B cell (primary cell): Measurements from ENCODE around the gene ABITRAM. TPM values are rescaled to one million over a fixed set of nuclear protein-coding genes. Genes with fewer than 3 reads are reported as not detected.

Experiments used
- ATAC-seq: fragments of 200-7000 bp; cut with Tn5 transposase; one replicate; pipeline ENCODE4 v1.10.0; 2021; ENCODE audit warnings: low read depth, mild to moderate bottlenecking, moderate number of reproducible peaks, moderate library complexity
- CTCF ChIA-PET: fragments of 350-600 bp; sonication (Branson Sonifier 250); formaldehyde crosslinking; loops from one replicate; lab custom pipeline; 2021; ENCODE audit warnings: antibody characterized with exemption, inconsistent platforms; lab: Charles Lee
- POLR2A ChIA-PET: fragments of 350-600 bp; sonication (Branson Sonifier 250); formaldehyde crosslinking; loops from one replicate; lab custom pipeline; 2021; ENCODE audit warnings: antibody characterized with exemption; lab: Charles Lee
- DNase-seq: peaks from one replicate; pipeline ENCODE4 v3.0.0; 2013
- H2AFZ ChIP-seq: 2 replicates; pipeline ENCODE4 v1.6.1; 2012; ENCODE audit warnings: mild to moderate bottlenecking, low read depth, low read length; ENCODE audit not compliant: insufficient read depth, poor library complexity, severe bottlenecking
- H3K27ac ChIP-seq, 2 donors: 1 replicate in 1 of 2; 2 replicates in 1 of 2; pipeline ENCODE4 v1.5.1; 2012 to 2013; ENCODE audit warnings: low read length in 2 of 2, mild to moderate bottlenecking in 2 of 2, moderate library complexity in 1 of 2
- H3K27me3 ChIP-seq, 4 experiments: fragments of 200-600 bp in 1 of 4; sonication (generic) in 1 of 4; replicated peaks in 1 of 4; 1 replicate in 2 of 4; 2 replicates in 2 of 4; pipeline versions ENCODE4 v1.6.1 to v1.7.0; 2013 to 2016; ENCODE audit warnings: low read length in 3 of 4, mild to moderate bottlenecking in 2 of 4, mixed read lengths in 1 of 4, moderate library complexity in 1 of 4; ENCODE audit not compliant: insufficient read depth in 4 of 4, control insufficient read depth in 3 of 4; ENCODE audit errors: control extremely low read depth in 1 of 4
- H3K36me3 ChIP-seq, 2 experiments: replicated peaks in 1 of 2; 1 replicate in 1 of 2; 2 replicates in 1 of 2; pipeline versions ENCODE4 v1.6.1 to v1.7.1; 2013; ENCODE audit warnings: low read length in 1 of 2; ENCODE audit not compliant: insufficient read depth in 2 of 2, control insufficient read depth in 1 of 2; ENCODE audit errors: control extremely low read depth in 1 of 2, extremely low read depth in 1 of 2
- H3K4me1 ChIP-seq, 2 donors: fragments of 200-600 bp in 1 of 2; sonication (generic) in 1 of 2; 1 replicate in 1 of 2; 2 replicates in 1 of 2; pipeline versions ENCODE4 v1.5.1 to v1.6.1; 2013 to 2017; ENCODE audit warnings: low read length in 2 of 2; ENCODE audit not compliant: control insufficient read depth in 2 of 2, insufficient read depth in 2 of 2
- H3K4me2 ChIP-seq: replicated peaks from 2 replicates; pipeline ENCODE3; 2012; ENCODE audit warnings: mild to moderate bottlenecking, low read depth, low read length; ENCODE audit not compliant: poor library complexity, severe bottlenecking
- H3K4me3 ChIP-seq, 5 experiments: fragments of 200-600 bp in 1 of 5; sonication (generic) in 1 of 5; 1 replicate in 3 of 5; 2 replicates in 2 of 5; pipeline versions ENCODE4 v1.5.1 to v1.7.0; 2011 to 2016; ENCODE audit warnings: low read length in 4 of 5, mild to moderate bottlenecking in 4 of 5, low read depth in 2 of 5, control low read depth in 1 of 5, moderate library complexity in 1 of 5; ENCODE audit not compliant: insufficient read depth in 1 of 5; ENCODE audit errors: control extremely low read depth in 1 of 5, extremely low read depth in 1 of 5
- H3K79me2 ChIP-seq: fragments of 200-600 bp; sonication (generic); one replicate; pipeline ENCODE4 v1.6.0; 2016; ENCODE audit warnings: low read length; ENCODE audit not compliant: control insufficient read depth, insufficient read depth
- H3K9ac ChIP-seq: fragments of 200-600 bp; sonication (generic); 2 replicates; pipeline ENCODE4 v1.6.1; 2017; ENCODE audit warnings: mild to moderate bottlenecking, low read length, moderate library complexity
- H3K9me3 ChIP-seq, 3 donors: one replicate each; pipeline versions ENCODE4 v1.6.1 to v1.7.1; 2013; ENCODE audit warnings: low read length in 2 of 3; ENCODE audit not compliant: control insufficient read depth in 2 of 3, insufficient read depth in 1 of 3; ENCODE audit errors: control extremely low read depth in 1 of 3
- H4K20me1 ChIP-seq: 2 replicates; pipeline ENCODE4 v1.6.0; 2012; ENCODE audit warnings: mild to moderate bottlenecking, low read length; ENCODE audit not compliant: insufficient read depth, control insufficient read depth, poor library complexity, severe bottlenecking
- H3K27ac Mint-ChIP-seq: one replicate; pipeline ENCODE4 v1.8.0; 2021; ENCODE audit warnings: mixed read lengths
- H3K27me3 Mint-ChIP-seq: one replicate; pipeline ENCODE4 v1.8.0; 2021; ENCODE audit warnings: mixed read lengths
- H3K4me1 Mint-ChIP-seq: one replicate; pipeline ENCODE4 v1.8.0; 2021; ENCODE audit warnings: mixed read lengths
- H3K4me3 Mint-ChIP-seq: one replicate; pipeline ENCODE4 v1.8.0; 2021; ENCODE audit warnings: mixed read lengths
- H3K9me3 Mint-ChIP-seq: one replicate; pipeline ENCODE4 v1.8.0; 2022; ENCODE audit warnings: mixed read lengths; ENCODE audit not compliant: insufficient read depth
- CTCF ChIP-seq: fragments of 200-600 bp; IDR thresholded peaks from one replicate; pipeline ENCODE4 v1.8.0; 2022; ENCODE audit warnings: antibody characterized with exemption, mild to moderate bottlenecking
- EZH2 ChIP-seq: IDR thresholded peaks from 2 replicates; pipeline ENCODE4 v1.6.1; 2012; ENCODE audit warnings: borderline replicate concordance, low read depth, mild to moderate bottlenecking, moderate library complexity, low read length; ENCODE audit not compliant: insufficient read depth, poor library complexity, severe bottlenecking
- WGBS: methylation state at CpG from one replicate; pipeline ENCODE4 v1.1.5; 2013; ENCODE audit warnings: missing lambda C conversion rate; ENCODE audit not compliant: insufficient coverage; 5-methylcytosine and 5-hydroxymethylcytosine counted together
- intact Hi-C: fragments of 100-400 bp; cut with micrococcal nuclease; formaldehyde crosslinking; loops from one replicate; pipeline ENCODE4 v1.10.0; 2022
- polyA plus RNA-seq: library from polyadenylated mRNA; depleted of rRNA; stranded (reverse); fragments of >200 nt; gene quantifications from 2 replicates; pipeline ENCODE4 v1.2.3, GENCODE V29; 2012
- total RNA-seq, 2 donors: library from RNA; stranded (reverse); fragments of 120-200 nt in 1 of 2; gene quantifications; 1 replicate in 1 of 2; 2 replicates in 1 of 2; pipeline versions ENCODE4 v1.2.3 to v1.2.4, GENCODE V29; 2013 to 2022

Gene ABITRAM
- total and polyA plus RNA-seq, 2 donors (not counting 1 experiment from before 2014, with no cell fraction given) = 6.6 to 8.3 TPM

DNA sequence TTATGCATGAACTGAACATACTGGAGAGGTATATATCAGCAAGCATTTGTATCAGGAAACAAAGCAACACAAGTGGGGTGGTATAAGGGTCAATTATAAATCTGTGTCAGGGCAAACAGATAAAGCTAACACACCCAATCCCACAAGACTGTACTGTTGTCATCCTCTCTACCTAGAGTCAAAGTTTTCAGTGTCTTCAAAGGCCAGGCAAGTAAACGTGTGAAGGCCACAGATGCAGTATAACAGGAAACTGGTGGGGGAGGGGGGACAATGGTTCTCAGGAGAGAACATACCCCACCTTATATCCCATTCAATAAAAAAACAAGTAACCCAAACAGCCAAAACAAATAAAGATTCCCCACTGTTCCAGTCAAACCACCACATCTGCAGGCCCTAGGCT lies 22.4 kb upstream of the ABITRAM start:
- Mint-ChIP-seq H3K4me3 (no peak overlapping the region), H3K27me3 (no peaks in the 10 kb centered on the region), H3K4me1 (no peaks in the 10 kb centered on the region), H3K27ac (no peak overlapping the region), H3K9me3 (no peaks in the 10 kb centered on the region)
- Histone ChIP-seq H3K4me3 (no peak overlapping the region), H3K36me3 (peaks cover 2 to 80% of the 10 kb centered on the region in 2 experiments), H3K79me2 (no peaks in the 10 kb centered on the region), H3K9me3 (no peaks in the 10 kb centered on the region), H3K9ac (no peak overlapping the region), H3K4me1 (no peaks in the 10 kb centered on the region), H3K27me3 (no peaks in the 10 kb centered on the region), H4K20me1 (no peaks in the 10 kb centered on the region), H3K27ac (no peak overlapping the region), H2AFZ (no peak overlapping the region), H3K4me2 (no peak overlapping the region)
- ATAC-seq = no peak
- CTCF ChIA-PET = no interaction called here
- intact Hi-C loops = no loop called here
- POLR2A ChIA-PET = interaction anchor here (0.7 kb wide), 1 partner anchor 137 kb away, joined by 5 read pairs; no protein-coding TSS in a partner anchor
- TF ChIP-seq CTCF = no peak
- no peak for TF ChIP-seq EZH2
- no CpG with 5 or more reads among the region's 1 CpG for WGBS
- no peak for DNase-seq

- intact Hi-C loops = no loop called here
- H3K36me3 ChIP-seq = peaks cover 4 to 77% of the 10 kb centered on the region in 2 experiments
- Mint-ChIP-seq H3K9me3 (no peaks in the 10 kb centered on the region), H3K4me3 (no peak overlapping the region), H3K27me3 (no peaks in the 10 kb centered on the region), H3K27ac (no peak overlapping the region), H3K4me1 (no peaks in the 10 kb centered on the region)
- ChIA-PET CTCF (no interaction called here), POLR2A (no interaction called here)
- DNase-seq = no peak
- TF ChIP-seq CTCF = no peak
- TF ChIP-seq EZH2 = no peak
- H3K4me3 ChIP-seq = no peak overlapping the region
- WGBS = 92% methylated on average over 2 of the region's 5 CpGs
- H2AFZ ChIP-seq = no peak overlapping the region
- ATAC-seq = no peak
- H3K9me3 ChIP-seq = no peaks in the 10 kb centered on the region
- H3K27ac ChIP-seq = no peak overlapping the region
- no peak overlapping the region for H3K9ac ChIP-seq
- H3K4me1 ChIP-seq = no peaks in the 10 kb centered on the region
- H3K79me2 ChIP-seq = no peaks in the 10 kb centered on the region
- H4K20me1 ChIP-seq = no peaks in the 10 kb centered on the region
- no peak overlapping the region for H3K4me2 ChIP-seq
- H3K27me3 ChIP-seq = no peaks in the 10 kb centered on the region
Measured at GRCh38 chr9:108913391-108913790, 20.8 kb upstream of the ABITRAM start.
